GM12878 (cell line): ENCODE measurements around the gene SLC25A33. TPM values are rescaled to one million over a fixed set of nuclear protein-coding genes. Genes with fewer than 3 reads are reported as not detected.

Experiments used
- polyA plus RNA-seq, 11 experiments: library from polyadenylated mRNA; depleted of rRNA in 4 of 11; unstranded in 6 of 11; stranded (reverse) in 5 of 11; fragments of >200 nt; fragmentation: Nextera tagmentation in 4 of 11; fragmentation: Illumina TruSeq in 1 of 11; extraction: Ambion mirVana in 4 of 11; extraction: Trizol in 1 of 11; gene quantifications; 1 replicate in 1 of 11; 2 replicates in 10 of 11; pipeline versions ENCODE4 v1.2.1 to v1.2.3, GENCODE V29; 2011 to 2016; ENCODE audit warnings: inconsistent platforms in 2 of 11, missing spikeins in 2 of 11, low read depth in 1 of 11
- total RNA-seq, 4 experiments: library from RNA; depleted of rRNA in 3 of 4; stranded (reverse); fragments of >200 nt in 3 of 4; fragmentation: Illumina TruSeq in 1 of 4; extraction: Trizol in 1 of 4; gene quantifications; 2 replicates each; pipeline versions ENCODE4 v1.2.1 to v1.2.3, GENCODE V29; 2013 to 2021

The SLC25A33 gene
- total and polyA plus RNA-seq, 10 of the 15 experiments (the other 5 are each of a cell fraction or from before 2014, with no cell fraction given): 1.7 to 11.2 (median 8.4) TPM

Other genes starting within 250 kb of the SLC25A33 start
- gene SPSB1, start 246.6 kb upstream of the SLC25A33 start, total RNA-seq (2014; rRNA removed): 0.90 and 1.3 TPM in 2 replicates
- 0.40 and 0.46 TPM in 2 replicates for gene SPSB1, start 246.6 kb upstream of the SLC25A33 start, total RNA-seq (2014; rRNA removed; fragmentation: Illumina TruSeq; extraction: Trizol)
- 0.74 and 1.1 TPM in 2 replicates for gene SPSB1, start 246.6 kb upstream of the SLC25A33 start, total RNA-seq (2021)
- 0.23 and 0.43 TPM in 2 replicates for gene SPSB1, start 246.6 kb upstream of the SLC25A33 start, polyA plus RNA-seq (2011; rRNA removed)
- 0.46 and 2.1 TPM in 2 replicates for gene SPSB1, start 246.6 kb upstream of the SLC25A33 start, polyA plus RNA-seq (2014; fragmentation: Illumina TruSeq; extraction: Trizol)
- under 1 TPM in 1 of 2 experiments, not detected in 1; 0.02 TPM for gene SPSB1, start 246.6 kb upstream of the SLC25A33 start, polyA plus RNA-seq (2014; fragmentation: Nextera tagmentation; extraction: Ambion mirVana)
- gene SPSB1, start 246.6 kb upstream of the SLC25A33 start, polyA plus RNA-seq (2014; rRNA removed): 0.80 and 2.0 TPM in 2 replicates
- gene SPSB1, start 246.6 kb upstream of the SLC25A33 start, polyA plus RNA-seq (2016; fragmentation: Nextera tagmentation; extraction: Ambion mirVana): 1 to 10 TPM; 1.2 to 1.4 TPM
- 6.9 and 8.4 TPM in 2 replicates for gene TMEM201, start 49.4 kb downstream of the SLC25A33 start, total RNA-seq (2014; rRNA removed)
- gene TMEM201, start 49.4 kb downstream of the SLC25A33 start, total RNA-seq (2014; rRNA removed; fragmentation: Illumina TruSeq; extraction: Trizol): 2.8 and 2.9 TPM in 2 replicates
- gene TMEM201, start 49.4 kb downstream of the SLC25A33 start, total RNA-seq (2021): 24.5 and 26.6 TPM in 2 replicates
- gene TMEM201, start 49.4 kb downstream of the SLC25A33 start, polyA plus RNA-seq (2011; rRNA removed): 0.78 and 1.9 TPM in 2 replicates
- 1.6 and 3.7 TPM in 2 replicates for gene TMEM201, start 49.4 kb downstream of the SLC25A33 start, polyA plus RNA-seq (2014; fragmentation: Illumina TruSeq; extraction: Trizol)
- gene TMEM201, start 49.4 kb downstream of the SLC25A33 start, polyA plus RNA-seq (2014; fragmentation: Nextera tagmentation; extraction: Ambion mirVana): under 1 TPM; 0.13 to 0.33 TPM
- 11.3 and 12.5 TPM in 2 replicates for gene TMEM201, start 49.4 kb downstream of the SLC25A33 start, polyA plus RNA-seq (2014; rRNA removed)
- 10 to 100 TPM; 13.0 to 17.8 TPM for gene TMEM201, start 49.4 kb downstream of the SLC25A33 start, polyA plus RNA-seq (2016; fragmentation: Nextera tagmentation; extraction: Ambion mirVana)
- 51.6 and 57.4 TPM in 2 replicates for gene PIK3CD, start 112.3 kb downstream of the SLC25A33 start, total RNA-seq (2014; rRNA removed)
- gene PIK3CD, start 112.3 kb downstream of the SLC25A33 start, total RNA-seq (2014; rRNA removed; fragmentation: Illumina TruSeq; extraction: Trizol): 24.2 and 25.5 TPM in 2 replicates
- 101 and 102 TPM in 2 replicates for gene PIK3CD, start 112.3 kb downstream of the SLC25A33 start, total RNA-seq (2021)
- gene PIK3CD, start 112.3 kb downstream of the SLC25A33 start, polyA plus RNA-seq (2011; rRNA removed): 21.4 and 52.8 TPM in 2 replicates
- 22.0 and 39.5 TPM in 2 replicates for gene PIK3CD, start 112.3 kb downstream of the SLC25A33 start, polyA plus RNA-seq (2014; fragmentation: Illumina TruSeq; extraction: Trizol)
- 10 to 100 TPM in 1 of 2 experiments, 1 to 10 TPM in 1; 7.0 to 12.7 TPM for gene PIK3CD, start 112.3 kb downstream of the SLC25A33 start, polyA plus RNA-seq (2014; fragmentation: Nextera tagmentation; extraction: Ambion mirVana)
- 64.2 and 76.9 TPM in 2 replicates for gene PIK3CD, start 112.3 kb downstream of the SLC25A33 start, polyA plus RNA-seq (2014; rRNA removed)
- gene PIK3CD, start 112.3 kb downstream of the SLC25A33 start, polyA plus RNA-seq (2016; fragmentation: Nextera tagmentation; extraction: Ambion mirVana): 10 to 100 TPM; 49.4 to 53.4 TPM